ENCODE data around the gene RASSF6. TPM values are rescaled to one million over a fixed set of nuclear protein-coding genes. Genes with fewer than 3 reads are reported as not detected.

Gene RASSF6
- total RNA-seq, 2 experiments from 2014 or later = 48.3 to 62.2 TPM

DNA sequence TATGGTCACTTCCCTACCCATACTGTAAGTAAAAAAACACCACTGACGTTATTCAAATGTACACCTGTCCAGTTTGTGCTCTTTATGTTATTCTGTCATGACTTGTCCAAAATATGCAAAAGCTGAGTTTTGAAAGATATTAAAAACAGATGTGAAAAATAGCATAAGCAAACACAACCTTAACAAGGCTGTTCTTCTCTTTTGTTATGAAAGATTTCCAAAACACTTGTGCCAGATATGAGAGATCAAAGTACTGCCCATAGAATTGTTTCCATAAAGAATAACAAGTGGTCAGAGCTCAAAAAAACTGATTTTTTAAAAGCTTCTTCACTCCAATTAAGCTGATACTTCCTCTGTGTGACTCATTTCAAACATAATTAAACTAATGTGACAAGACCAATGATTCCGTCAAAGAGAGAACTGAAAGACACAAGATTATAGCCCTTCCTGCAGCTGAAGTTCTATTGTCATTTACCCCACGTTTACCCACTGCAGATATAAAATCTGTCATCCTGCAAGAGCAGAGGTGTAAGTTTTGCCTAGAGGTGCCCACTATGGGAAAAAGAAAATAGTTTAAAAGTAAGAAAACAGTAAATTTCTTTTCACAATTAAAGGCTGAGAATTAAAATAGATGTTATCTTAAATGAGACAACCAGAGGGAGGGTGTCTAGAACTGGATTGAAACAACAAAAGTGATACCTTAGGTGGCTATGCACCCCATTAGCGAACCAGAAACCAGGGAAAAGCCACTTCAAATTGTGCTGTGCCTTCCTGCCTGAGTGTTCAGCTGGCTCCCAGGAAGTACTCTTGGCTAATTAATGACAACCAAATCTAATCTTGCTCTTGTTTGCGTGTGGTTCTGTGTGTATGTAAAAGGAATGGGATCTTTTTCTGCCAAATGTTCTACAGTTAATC, 30.1 kb downstream of the RASSF6 start:
- TF ChIP-seq CTCF (conservative IDR thresholded peaks at IDR 0.05; ENCODE audit: low read length) (no peak), EZH2phosphoT487 (IDR thresholded peaks at IDR 0.05; ENCODE audit: borderline replicate concordance, low read depth, low read length) (no peak)
- intact Hi-C loops (cut with micrococcal nuclease; ENCODE audit: unreplicated experiment) = loop anchor here (1.0 to 10.0 kb wide), 4 partner anchors 16 to 565 kb away; partner anchors contain the start of gene MTHFD2L
- CTCF ChIA-PET (ENCODE audit: unreplicated experiment) = interaction anchor here (0.5 to 1.4 kb wide), 3 partner anchors 14 to 64 kb away, joined by 3 to 7 read pairs (median 5); no protein-coding TSS in a partner anchor
- H3K9me3 ChIP-seq (ENCODE audit: low read length) = peaks cover 21% of the 10 kb centered on the region; the same call in 1 of the 2 replicates
- no TSS peak for BruUV-seq (replicated peaks)
- peak overlapping the region; percentile 100 for H3K27ac ChIP-seq (ENCODE audit: low read depth, low read length, poor library complexity, severe bottlenecking)
- peaks cover 63% of the 10 kb centered on the region; the same call in 1 of the 2 replicates for H3K79me2 ChIP-seq (ENCODE audit: insufficient read depth, low read depth, low read length)
- peak; percentile 93 for DNase-seq (ENCODE audit: low spot score)
- H3K4me3 ChIP-seq (ENCODE audit: low read depth, low read length, poor library complexity, severe bottlenecking) = peak overlapping the region; percentile 49
- H3K9me2 ChIP-seq (ENCODE audit: insufficient read depth, low read length) = no peaks in the 10 kb centered on the region
- peaks cover 81% of the 10 kb centered on the region for H3K36me3 ChIP-seq (ENCODE audit: insufficient read depth, low read length)
- POLR2A ChIA-PET = interaction anchor here (0.5 to 2.4 kb wide), 17 partner anchors 10 to 331 kb away, joined by 3 to 60 read pairs (median 6); partner anchors contain the start of gene RASSF6
- H3K4me1 ChIP-seq (ENCODE audit: insufficient read depth, low read length, poor library complexity, severe bottlenecking) = peaks cover 88% of the 10 kb centered on the region
- peak overlapping the region; percentile 75 for H3K4me2 ChIP-seq (ENCODE audit: low read length)
- no peak overlapping the region for H2AFZ ChIP-seq (ENCODE audit: low read length)
- no peaks in the 10 kb centered on the region for H4K20me1 ChIP-seq (ENCODE audit: insufficient read depth, low read length)

DNA sequence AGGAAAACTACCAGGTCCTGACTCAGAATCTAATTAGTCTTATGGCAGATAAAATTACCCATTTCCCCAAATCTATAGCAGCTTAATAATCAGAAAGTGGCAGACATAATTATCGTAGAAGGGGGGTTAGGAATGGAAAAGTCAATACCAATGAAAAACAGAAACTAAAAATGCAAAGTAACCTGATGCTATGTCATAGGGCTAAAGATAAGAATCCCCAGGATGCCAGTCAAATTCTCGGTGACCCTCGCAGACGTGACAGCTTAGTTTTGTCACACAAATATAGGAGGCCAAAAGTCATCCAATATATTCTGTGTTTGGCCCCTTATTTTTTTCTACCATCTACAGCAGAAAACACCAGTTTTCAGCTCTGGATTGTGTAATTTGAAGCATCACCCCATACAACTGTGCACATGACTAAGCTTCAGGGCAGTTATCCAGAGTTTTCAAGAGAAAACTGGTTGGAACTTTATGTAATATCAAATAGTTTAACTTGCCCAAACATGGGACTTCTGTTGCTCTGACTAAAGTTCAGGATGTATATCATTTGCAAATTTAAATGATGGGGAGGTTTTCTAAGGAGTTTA, 30.9 kb downstream of the RASSF6 start:
- CTCF ChIA-PET (ENCODE audit: unreplicated experiment) = interaction anchor here (0.5 to 1.4 kb wide), 3 partner anchors 14 to 65 kb away, joined by 3 to 7 read pairs (median 5); no protein-coding TSS in a partner anchor
- Histone ChIP-seq H3K9me2 (ENCODE audit: insufficient read depth, low read length) (no peaks in the 10 kb centered on the region), H4K20me1 (ENCODE audit: insufficient read depth, low read length) (no peaks in the 10 kb centered on the region), H3K4me3 (ENCODE audit: low read depth, low read length, poor library complexity, severe bottlenecking) (peak overlapping the region; percentile 52), H3K36me3 (ENCODE audit: insufficient read depth, low read length) (peaks cover 81% of the 10 kb centered on the region), H3K4me1 (ENCODE audit: insufficient read depth, low read length, poor library complexity, severe bottlenecking) (peaks cover 80% of the 10 kb centered on the region), H3K9me3 (ENCODE audit: low read length) (peaks cover 21% of the 10 kb centered on the region; the same call in 1 of the 2 replicates), H3K27ac (ENCODE audit: low read depth, low read length, poor library complexity, severe bottlenecking) (peak overlapping the region; percentile 100), H2AFZ (ENCODE audit: low read length) (no peak overlapping the region), H3K4me2 (ENCODE audit: low read length) (peak overlapping the region; percentile 75), H3K79me2 (ENCODE audit: insufficient read depth, low read depth, low read length) (peaks cover 55% of the 10 kb centered on the region; the same call in 1 of the 2 replicates)
- DNase-seq (ENCODE audit: low spot score) = no peak
- TF ChIP-seq EZH2phosphoT487 (IDR thresholded peaks at IDR 0.05; ENCODE audit: borderline replicate concordance, low read depth, low read length) (no peak), CTCF (conservative IDR thresholded peaks at IDR 0.05; ENCODE audit: low read length) (no peak)
- POLR2A ChIA-PET = interaction anchor here (0.6 to 2.4 kb wide), 17 partner anchors 11 to 532 kb away, joined by 3 to 60 read pairs (median 6); partner anchors contain the start of gene RASSF6
- BruUV-seq (replicated peaks) = TSS peak; percentile 79
- intact Hi-C loops (cut with micrococcal nuclease; ENCODE audit: unreplicated experiment) = loop anchor here (10.0 kb wide), 1 partner anchor 565 kb away; the partner anchor contains the start of gene MTHFD2L
